Mucosa of stomach (tissue), 1 donor: Measurements from ENCODE around the gene MRPL4.
A peak's percentile ranks its signal among the peaks of the same experiment; 100 is the strongest.

Experiments used
- H3K27me3 ChIP-seq: one replicate; pipeline ENCODE4 v1.7.0; 2013; ENCODE audit warnings: mild to moderate bottlenecking, low read length; ENCODE audit not compliant: control insufficient read depth, insufficient read depth
- H3K36me3 ChIP-seq: one replicate; pipeline ENCODE4 v1.7.0; 2013; ENCODE audit warnings: low read length; ENCODE audit not compliant: control insufficient read depth, insufficient read depth
- H3K4me1 ChIP-seq: one replicate; pipeline ENCODE4 v1.7.0; 2013; ENCODE audit warnings: mild to moderate bottlenecking, low read length; ENCODE audit not compliant: control insufficient read depth, insufficient read depth
- H3K4me3 ChIP-seq: one replicate; pipeline ENCODE4 v1.7.0; 2013; ENCODE audit warnings: low read length
- H3K9ac ChIP-seq: one replicate; pipeline ENCODE4 v1.7.0; 2013; ENCODE audit warnings: mild to moderate bottlenecking, low read length, moderate library complexity
- H3K9me3 ChIP-seq: one replicate; pipeline ENCODE4 v1.7.0; 2013; ENCODE audit warnings: mild to moderate bottlenecking, low read length, moderate library complexity; ENCODE audit not compliant: control insufficient read depth
- donor health status: Pancreatic carcinoma.

The MRPL4 gene

GRCh38 chr19:10255358-10255757 lies 3.3 kb downstream of the MRPL4 start:
- Histone ChIP-seq H3K9ac (no peak overlapping the region), H3K27me3 (no peaks in the 10 kb centered on the region), H3K9me3 (no peaks in the 10 kb centered on the region), H3K4me1 (peaks cover 13% of the 10 kb centered on the region), H3K4me3 (no peak overlapping the region), H3K36me3 (peaks cover 5% of the 10 kb centered on the region)

- Histone ChIP-seq H3K4me3 (no peak overlapping the region), H3K9me3 (no peaks in the 10 kb centered on the region), H3K36me3 (peaks cover 5% of the 10 kb centered on the region), H3K9ac (no peak overlapping the region), H3K27me3 (no peaks in the 10 kb centered on the region), H3K4me1 (peaks cover 21% of the 10 kb centered on the region)
Measured at GRCh38 chr19:10256551-10256950, 4.5 kb downstream of the MRPL4 start.

DNA sequence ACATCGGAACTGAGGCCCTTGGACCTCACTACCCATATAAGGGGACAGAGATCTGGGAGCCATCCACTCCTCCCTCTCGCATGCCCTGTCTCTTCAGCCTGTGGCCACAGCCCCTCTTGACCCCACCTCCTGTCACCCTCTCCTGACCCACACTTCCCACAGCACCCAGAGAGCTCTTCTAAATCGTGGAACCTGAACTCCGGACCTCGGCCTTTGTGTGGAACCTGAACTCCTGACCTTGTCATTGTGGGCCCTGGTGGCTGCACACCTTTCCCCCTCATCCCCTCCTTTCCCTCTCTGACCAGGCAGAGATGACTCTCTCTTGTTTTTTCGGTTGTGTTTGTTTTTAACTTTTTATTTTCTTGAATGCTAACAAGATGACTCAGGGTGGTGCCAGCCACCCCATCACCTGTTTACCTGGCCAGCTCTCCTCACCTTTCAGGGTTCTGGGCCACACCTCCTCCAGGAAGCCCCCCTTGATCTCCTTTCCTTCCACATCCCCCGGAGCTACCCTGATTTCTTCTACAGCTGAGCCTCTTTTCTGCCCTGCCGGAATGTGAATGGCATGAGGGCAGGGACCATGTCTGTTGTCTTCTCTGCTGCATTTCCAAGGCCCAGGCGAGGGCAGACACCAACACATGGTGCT lies 5.1 kb downstream of the MRPL4 start:
- Histone ChIP-seq H3K4me3 (no peak overlapping the region), H3K4me1 (peaks cover 21% of the 10 kb centered on the region), H3K9ac (no peak overlapping the region), H3K36me3 (peaks cover 5% of the 10 kb centered on the region), H3K9me3 (no peaks in the 10 kb centered on the region), H3K27me3 (no peaks in the 10 kb centered on the region)

GRCh38 chr19:10258080-10258710 lies 6.2 kb downstream of the MRPL4 start:
- Histone ChIP-seq H3K27me3 (no peaks in the 10 kb centered on the region), H3K4me3 (no peak overlapping the region), H3K9me3 (no peaks in the 10 kb centered on the region), H3K9ac (no peak overlapping the region), H3K4me1 (peaks cover 21% of the 10 kb centered on the region), H3K36me3 (peaks cover 5% of the 10 kb centered on the region)

- H3K9me3 ChIP-seq = no peaks in the 10 kb centered on the region
- no peaks in the 10 kb centered on the region for H3K27me3 ChIP-seq
- peaks cover 5% of the 10 kb centered on the region for H3K36me3 ChIP-seq
- H3K4me1 ChIP-seq = peaks cover 21% of the 10 kb centered on the region
- H3K9ac ChIP-seq = no peak overlapping the region
- no peak overlapping the region for H3K4me3 ChIP-seq
Measured at GRCh38 chr19:10259162-10259905, 7.3 kb downstream of the MRPL4 start.

GRCh38 chr19:10260141-10260584 lies 8.1 kb downstream of the MRPL4 start:
- no peaks in the 10 kb centered on the region for H3K27me3 ChIP-seq
- no peaks in the 10 kb centered on the region for H3K9me3 ChIP-seq
- H3K4me3 ChIP-seq = no peak overlapping the region
- peaks cover 2% of the 10 kb centered on the region for H3K36me3 ChIP-seq
- no peak overlapping the region for H3K9ac ChIP-seq
- H3K4me1 ChIP-seq = peaks cover 21% of the 10 kb centered on the region

DNA sequence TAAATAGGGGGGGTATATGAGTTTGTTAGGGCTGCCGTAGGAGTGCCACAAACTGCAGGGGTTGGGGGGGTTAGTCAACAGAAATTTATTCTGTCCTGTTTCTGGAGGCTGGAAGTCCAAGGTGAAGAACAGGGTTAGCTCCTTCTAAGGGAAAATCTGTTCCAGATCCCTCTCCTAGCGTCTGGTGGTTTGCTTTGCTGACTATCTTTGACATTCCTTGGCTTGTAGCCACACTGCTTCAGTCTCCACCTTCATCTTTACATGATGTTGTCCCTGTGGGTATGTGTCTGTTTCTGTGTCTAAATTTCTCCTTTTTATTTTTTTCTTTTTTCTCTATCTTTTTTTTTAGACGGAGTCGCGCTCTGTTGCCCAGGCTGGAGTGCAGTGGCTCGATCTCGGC lies 10.8 kb downstream of the MRPL4 start:
- H3K4me3 ChIP-seq = no peak overlapping the region
- H3K27me3 ChIP-seq = no peaks in the 10 kb centered on the region
- peaks cover 21% of the 10 kb centered on the region for H3K4me1 ChIP-seq
- H3K9me3 ChIP-seq = no peaks in the 10 kb centered on the region
- no peaks in the 10 kb centered on the region for H3K36me3 ChIP-seq
- H3K9ac ChIP-seq = no peak overlapping the region

GRCh38 chr19:10266706-10267105 lies 14.7 kb downstream of the MRPL4 start:
- Histone ChIP-seq H3K36me3 (no peaks in the 10 kb centered on the region), H3K9me3 (no peaks in the 10 kb centered on the region)

GRCh38 chr19:10268071-10268470 lies 16.1 kb downstream of the MRPL4 start:
- Histone ChIP-seq H3K9ac (no peak overlapping the region), H3K4me1 (peaks cover 18% of the 10 kb centered on the region), H3K9me3 (no peaks in the 10 kb centered on the region), H3K27me3 (peaks cover 26% of the 10 kb centered on the region), H3K4me3 (no peak overlapping the region), H3K36me3 (no peaks in the 10 kb centered on the region)

More at GRCh38 chr19:10266706-10267105, 14.7 kb downstream of the MRPL4 start:
- H3K27me3 ChIP-seq = peaks cover 23% of the 10 kb centered on the region
- peaks cover 18% of the 10 kb centered on the region for H3K4me1 ChIP-seq
- H3K4me3 ChIP-seq = no peak overlapping the region
- no peak overlapping the region for H3K9ac ChIP-seq

DNA sequence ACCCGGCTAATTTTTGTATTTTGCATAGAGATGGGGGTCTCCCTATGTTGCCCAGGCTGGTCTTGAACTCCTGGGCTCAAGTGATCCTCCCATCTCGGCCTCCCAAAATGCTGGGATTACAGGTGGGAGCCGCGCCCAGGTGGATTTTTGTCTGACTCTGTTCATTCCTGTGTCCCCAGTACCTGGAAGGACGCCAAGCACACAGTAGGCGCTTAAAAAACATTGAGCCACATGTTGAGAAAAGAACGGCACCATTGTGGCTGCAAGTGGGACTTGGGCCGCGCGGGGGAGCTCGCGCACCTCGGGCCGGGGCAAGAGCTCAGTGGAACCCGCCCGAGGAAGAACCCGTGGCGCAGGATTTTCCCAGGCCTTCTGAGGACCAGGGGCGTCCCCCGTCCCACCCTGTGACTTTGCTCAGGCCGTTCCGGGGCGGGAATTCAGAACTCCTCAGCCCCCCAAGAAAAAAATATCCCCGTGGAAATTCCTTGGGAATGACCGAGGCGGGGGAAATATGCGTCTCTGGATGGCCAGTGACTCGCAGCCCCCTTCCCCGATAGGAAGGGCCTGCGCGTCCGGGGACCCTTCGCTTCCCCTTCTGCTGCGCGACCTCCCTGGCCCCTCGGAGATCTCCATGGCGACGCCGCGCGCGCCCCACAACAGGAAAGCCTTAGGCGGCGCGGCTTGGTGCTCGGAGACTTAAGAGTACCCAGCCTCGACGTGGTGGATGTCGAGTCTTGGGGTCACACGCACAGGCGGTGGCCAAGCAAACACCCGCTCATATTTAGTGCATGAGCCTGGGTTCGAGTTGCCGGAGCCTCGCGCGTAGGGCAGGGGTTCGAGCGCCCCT lies 17.5 kb downstream of the MRPL4 start:
- Histone ChIP-seq H3K9me3 (no peaks in the 10 kb centered on the region), H3K4me1 (peaks cover 18% of the 10 kb centered on the region), H3K36me3 (no peaks in the 10 kb centered on the region)

GRCh38 chr19:10270180-10270615 lies 18.2 kb downstream of the MRPL4 start:
- Histone ChIP-seq H3K9ac (peak overlapping the region; percentile 49), H3K36me3 (no peaks in the 10 kb centered on the region), H3K4me1 (peaks cover 18% of the 10 kb centered on the region), H3K4me3 (peak overlapping the region; percentile 19), H3K9me3 (no peaks in the 10 kb centered on the region), H3K27me3 (peaks cover 26% of the 10 kb centered on the region)

More for the DNA sequence above, 17.5 kb downstream of the MRPL4 start:
- Histone ChIP-seq H3K9ac (peak overlapping the region; percentile 49), H3K4me3 (peak overlapping the region; percentile 19), H3K27me3 (peaks cover 26% of the 10 kb centered on the region)
